GM23248 (cell line): ENCODE results near the gene HOXA9.

Experiments
- EZH2 ChIP-seq: fragments of 200-600 bp; sonication (generic); IDR thresholded peaks from 2 replicates; pipeline ENCODE4 v1.6.1; 2018; ENCODE audit warnings: antibody characterized with exemption, mild to moderate bottlenecking; ENCODE audit not compliant: insufficient read depth, poor library complexity, severe bottlenecking
- EZH2phosphoT487 ChIP-seq: fragments of 200-600 bp; sonication (generic); IDR thresholded peaks from 2 replicates; pipeline ENCODE4 v1.6.1; 2018; ENCODE audit warnings: antibody characterized with exemption, moderate library complexity, mild to moderate bottlenecking, low read depth; ENCODE audit not compliant: insufficient read depth

- TF ChIP-seq EZH2phosphoT487 (no peak), EZH2 (no peak)
Measured at GRCh38 chr7:27191833-27192545, 26.7 kb upstream of the HOXA9 start.
